Measurements from ENCODE around the gene NEURL3. TPM values are rescaled to one million over a fixed set of nuclear protein-coding genes. Genes with fewer than 3 reads are reported as not detected.

Gene NEURL3
- total and polyA plus RNA-seq, 2 of the 8 experiments (the other 6 are each of a cell fraction or from before 2014, with no cell fraction given), result not detected

DNA sequence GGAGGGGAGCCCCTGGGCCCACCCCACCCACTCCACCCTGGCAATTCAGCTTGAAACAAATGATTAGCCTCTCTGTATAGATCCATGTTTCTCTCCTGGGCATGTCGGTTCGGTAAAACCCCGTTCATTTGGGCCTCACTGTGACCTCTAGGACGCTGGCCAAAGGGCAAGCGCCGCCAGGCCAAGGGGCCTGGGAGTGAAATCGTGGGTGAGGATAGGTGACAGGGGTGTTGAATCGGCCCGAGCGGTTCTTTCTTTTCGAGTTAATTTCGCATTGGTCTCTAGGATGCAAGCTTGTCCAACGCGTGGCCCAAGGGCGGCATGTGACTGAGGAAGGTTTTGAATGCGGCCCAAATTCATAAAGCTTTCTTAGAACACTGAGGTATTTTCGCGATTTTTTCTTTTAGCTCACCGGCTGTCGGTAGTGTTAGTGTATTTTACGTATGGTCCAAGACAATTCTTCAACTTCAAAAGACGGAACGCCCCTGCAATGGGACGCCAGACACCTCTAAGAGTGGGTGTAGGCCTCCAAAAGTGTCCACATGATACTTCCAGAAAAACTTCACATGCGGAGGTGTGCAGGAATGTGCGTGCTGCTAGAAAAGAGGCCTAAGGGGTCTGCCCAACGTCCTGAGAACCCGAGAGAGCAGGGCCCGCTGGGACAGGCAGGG lies 21.6 kb upstream of the NEURL3 start:
- Histone ChIP-seq H3K18ac (ENCODE audit: extremely low read depth, low read length) (no peak overlapping the region), H3K27ac (ENCODE audit: low read depth, low read length) (no peak overlapping the region), H4K5ac (ENCODE audit: insufficient read length, low read depth, low read length) (no peak overlapping the region), H3K36me3 (ENCODE audit: control insufficient read depth in 2 of 4, insufficient read depth in 4 of 4, low read length in 3 of 4) (no peaks in the 10 kb centered on the region), H3K4ac (replicated peaks; ENCODE audit: insufficient read length, low read depth, low read length) (no peak overlapping the region), H3K4me2 (ENCODE audit: insufficient read depth in 1 of 2, low read depth in 2 of 2, low read length in 2 of 2) (peak overlapping the region; percentile 59), H3K4me3 (ENCODE audit: extremely low read depth in 1 of 4, insufficient read depth in 2 of 4, low read depth in 3 of 4, low read length in 4 of 4) (peak overlapping the region; percentile 34 to 63 (median 49)), H3K9ac (replicated peaks in 1 of 4; ENCODE audit: extremely low read depth in 1 of 4, low read depth in 3 of 4, low read length in 3 of 4) (no peak overlapping the region; a peak in 1 of 7 replicates), H3K4me1 (replicated peaks in 1 of 4; ENCODE audit: control insufficient read depth in 3 of 4, insufficient read depth in 4 of 4, low read length in 3 of 4) (peaks cover under 1 to 4% (median 2%) of the 10 kb centered on the region in 4 experiments; a peak in 6 of 7 replicates), H3K79me2 (ENCODE audit: control insufficient read depth in 1 of 2, insufficient read depth in 2 of 2, low read length in 2 of 2) (no peaks in the 10 kb centered on the region), H2AFZ (ENCODE audit: low read length) (no peak overlapping the region), H3K56ac (replicated peaks; ENCODE audit: insufficient read length, low read depth, low read length) (no peak overlapping the region), H2BK5ac (ENCODE audit: low read depth, low read length) (no peak overlapping the region), H3K23ac (ENCODE audit: insufficient read length) (no peak overlapping the region), H3K79me1 (ENCODE audit: low read depth, low read length) (no peaks in the 10 kb centered on the region), H3K14ac (ENCODE audit: insufficient read length) (no peak overlapping the region), H3K27me3 (replicated peaks in 1 of 4; ENCODE audit: control insufficient read depth in 3 of 4, extremely low read depth in 1 of 4, insufficient read depth in 3 of 4, low read length in 3 of 4) (peaks cover 0 to 28% (median 22%) of the 10 kb centered on the region in 4 experiments; a peak in 6 of 7 replicates), H3K23me2 (ENCODE audit: low read depth, low read length) (peaks cover 5% of the 10 kb centered on the region; the same call in 1 of the 2 replicates), H4K8ac (ENCODE audit: extremely low read depth, insufficient read depth, low read length) (peak overlapping the region; percentile 75; the same call in 1 of the 2 replicates), H2BK12ac (ENCODE audit: low read depth, low read length) (no peak overlapping the region), H2AK5ac (ENCODE audit: low read depth, low read length) (no peak overlapping the region), H3K9me3 (ENCODE audit: insufficient read depth in 2 of 2, low read depth in 1 of 2, low read length in 1 of 2) (no peaks in the 10 kb centered on the region), H4K20me1 (replicated peaks in 1 of 2; ENCODE audit: control insufficient read depth in 1 of 2, insufficient read depth in 2 of 2, low read length in 2 of 2) (no peaks in the 10 kb centered on the region), H2BK120ac (replicated peaks; ENCODE audit: low read depth, low read length) (peak overlapping the region; percentile 52), H4K91ac (replicated peaks; ENCODE audit: insufficient read length, low read length) (no peak overlapping the region), H2BK20ac (ENCODE audit: low read length) (0 out of 2 replicates have a peak overlapping the region, but pooled peaks have one; percentile 10), H2BK15ac (ENCODE audit: low read length) (0 out of 2 replicates have a peak overlapping the region, but pooled peaks have one; percentile 81)
- WGBS, 2 experiments (ENCODE audit: extremely low coverage in 1 of 2, insufficient coverage in 1 of 2, insufficient read length in 1 of 2, insufficient replicate concordance in 2 of 2, low coverage in 1 of 2, low lambda C conversion rate in 2 of 2, missing lambda C conversion rate in 1 of 2), result 81% methylated on average over 29 of the region's 29 CpGs; no CpG with 5 or more reads in 1 of the 2 experiments
- ChIA-PET CTCF (ENCODE audit: partially characterized antibody) (interaction anchor here (0.6 to 18.5 kb wide), 11 partner anchors 8 to 445 kb away, joined by 3 to 361 read pairs (median 4); no protein-coding TSS in a partner anchor), POLR2A (ENCODE audit: partially characterized antibody) (interaction anchor here (0.6 to 1.2 kb wide), 7 partner anchors 11 to 251 kb away, joined by 3 to 5 read pairs (median 3); no protein-coding TSS in a partner anchor)
- DNase-seq (ENCODE audit: low read depth in 1 of 2, low spot score in 2 of 2) (no peak), FAIRE-seq (no peak)
- TF ChIP-seq HDAC6 (IDR thresholded peaks at IDR 0.05; ENCODE audit: low read depth, low read length) (no peak), CHD2 (IDR thresholded peaks at IDR 0.05; ENCODE audit: low read length) (no peak), SP1 (IDR thresholded peaks at IDR 0.05; ENCODE audit: low read depth, low read length) (no peak), SP2 (IDR thresholded peaks at IDR 0.05; ENCODE audit: low read length) (no peak), EGR1 (IDR thresholded peaks at IDR 0.05; ENCODE audit: borderline replicate concordance, low read depth, low read length) (no peak), KDM1A (IDR thresholded peaks at IDR 0.05; ENCODE audit: borderline replicate concordance, low read length) (no peak), BACH1 (IDR thresholded peaks at IDR 0.05; ENCODE audit: low read length) (no peak), BRCA1 (IDR thresholded peaks at IDR 0.05; ENCODE audit: low read depth, low read length) (no peak), RNF2 (IDR thresholded peaks at IDR 0.05; ENCODE audit: borderline replicate concordance, low read depth, low read length, missing control alignments, poor library complexity, severe bottlenecking) (no peak), TBP (IDR thresholded peaks at IDR 0.05; ENCODE audit: low read depth, low read length) (no peak), BCL11A (IDR thresholded peaks at IDR 0.05; ENCODE audit: low read depth in 2 of 2, low read length in 2 of 2) (no peak), CEBPB (IDR thresholded peaks at IDR 0.05; ENCODE audit: low read depth, low read length) (no peak), GTF2F1 (IDR thresholded peaks at IDR 0.05; ENCODE audit: borderline replicate concordance, low read depth, low read length) (no peak), JUN (IDR thresholded peaks at IDR 0.05; ENCODE audit: low read depth, low read length) (no peak)

All from H1 (cell line).